BJ (cell line): ENCODE results near the gene WFS1. TPM values are rescaled to one million over a fixed set of nuclear protein-coding genes. Genes with fewer than 3 reads are reported as not detected.
A peak's percentile ranks its signal among the peaks of the same experiment; 100 is the strongest.

ENCODE experiments used
- CTCF ChIA-PET: fragments of 350-600 bp; formaldehyde crosslinking; extraction: SDS; loops from one replicate; lab custom pipeline; 2021; ENCODE audit warnings: antibody characterized with exemption, inconsistent platforms; lab: Yijun Ruan, JAX
- POLR2A ChIA-PET: fragments of 300-600 bp; sonication (Branson Sonifier 250); formaldehyde crosslinking; extraction: SDS; loops from one replicate; lab custom pipeline; 2021; ENCODE audit warnings: antibody characterized with exemption; lab: Charles Lee
- DNase-seq: peaks from one replicate; pipeline ENCODE4 v3.0.0-alpha.2; 2011; ENCODE audit warnings: low read depth
- H3K27me3 ChIP-seq: 2 replicates; pipeline ENCODE4 v1.6.0; 2011; ENCODE audit warnings: low read length; ENCODE audit not compliant: control insufficient read depth, insufficient read depth
- H3K36me3 ChIP-seq: 2 replicates; pipeline ENCODE4 v1.5.1; 2011; ENCODE audit warnings: low read length; ENCODE audit not compliant: control insufficient read depth, insufficient read depth
- H3K4me3 ChIP-seq: 2 replicates; pipeline ENCODE4 v1.5.1; 2011; ENCODE audit warnings: low read depth, mild to moderate bottlenecking, control low read depth, low read length
- CTCF ChIP-seq: IDR thresholded peaks from 2 replicates; pipeline ENCODE4 v1.5.1; 2011; ENCODE audit warnings: low read depth, mild to moderate bottlenecking, control low read depth, inconsistent platforms, low read length, moderate library complexity; ENCODE audit not compliant: insufficient read depth
- polyA plus RNA-seq: library from polyadenylated mRNA; depleted of rRNA; stranded (reverse); fragments of >200 nt; gene quantifications from 2 replicates; pipeline ENCODE4 v1.2.3, GENCODE V29; 2011

WFS1 gene
- polyA plus RNA-seq, 1 experiment = 66.4 TPM

- H3K36me3 ChIP-seq = no peaks in the 10 kb centered on the region
- no peak for DNase-seq
- peaks cover 3% of the 10 kb centered on the region; the same call in 1 of the 2 replicates for H3K27me3 ChIP-seq
- no peak overlapping the region for H3K4me3 ChIP-seq
- peak; percentile 63 for TF ChIP-seq CTCF
- CTCF ChIA-PET = interaction anchor here (1.1 to 14.2 kb wide), 5 partner anchors 9 to 212 kb away, joined by 4 to 496 read pairs (median 51); partner anchors contain the start of gene WFS1
- POLR2A ChIA-PET = no interaction called here
These were observed 63.9 kb downstream of the WFS1 start for GRCh38 chr4:6333301-6334202.

- TF ChIP-seq CTCF = no peak
- Histone ChIP-seq H3K36me3 (no peaks in the 10 kb centered on the region), H3K4me3 (no peak overlapping the region), H3K27me3 (peaks cover 4% of the 10 kb centered on the region; the same call in 1 of the 2 replicates)
- CTCF ChIA-PET = interaction anchor here (13.4 to 14.2 kb wide), 2 partner anchors 68 to 83 kb away, joined by 383 to 496 read pairs; partner anchors contain the start of gene WFS1
- POLR2A ChIA-PET = no interaction called here
- no peak for DNase-seq
These were observed 64.7 kb downstream of the WFS1 start for GRCh38 chr4:6334203-6334887.

GRCh38 chr4:6335040-6335590 is 65.5 kb downstream of the WFS1 start:
- Histone ChIP-seq H3K36me3 (no peaks in the 10 kb centered on the region), H3K4me3 (no peak overlapping the region), H3K27me3 (0 out of 2 replicates have a peak, but pooled peaks cover 1% of the 10 kb centered on the region)
- CTCF ChIA-PET = interaction anchor here (1.7 to 14.2 kb wide), 3 partner anchors 8 to 84 kb away, joined by 6 to 496 read pairs (median 383); partner anchors contain the start of gene WFS1
- DNase-seq = no peak
- TF ChIP-seq CTCF = no peak
- POLR2A ChIA-PET = no interaction called here

GRCh38 chr4:6336166-6336565 is 66.5 kb downstream of the WFS1 start:
- ChIA-PET CTCF (interaction anchor here (0.6 to 14.2 kb wide), 4 partner anchors 9 to 92 kb away, joined by 3 to 383 read pairs (median 4); partner anchors contain the start of gene WFS1), POLR2A (no interaction called here)
- no peak for DNase-seq
- no peak overlapping the region for H3K4me3 ChIP-seq
- H3K27me3 ChIP-seq = 0 out of 2 replicates have a peak, but pooled peaks cover 3% of the 10 kb centered on the region
- no peaks in the 10 kb centered on the region for H3K36me3 ChIP-seq
- no peak for TF ChIP-seq CTCF
